ENCODE measurements around the gene UBE3D.

Gene UBE3D

GRCh38 chr6:83053678-83054077 lies 12.0 kb downstream of the UBE3D start:
- H3K4me3 ChIP-seq (ENCODE audit: low read depth, low read length): no peak overlapping the region
- TF ChIP-seq CTCF (IDR thresholded peaks at IDR 0.05; ENCODE audit: low read depth, low read length) (no peak), POLR2A (IDR thresholded peaks at IDR 0.05; ENCODE audit: extremely low read depth, insufficient read length) (no peak), MAX (IDR thresholded peaks at IDR 0.05; ENCODE audit: low read depth, low read length) (no peak), MYC (IDR thresholded peaks at IDR 0.05; ENCODE audit: low read depth, low read length) (no peak)
- no peak for DNase-seq (ENCODE audit: low read depth)

GRCh38 chr6:83051377-83052172 lies 14.1 kb downstream of the UBE3D start:
- DNase-seq (ENCODE audit: low read depth): no peak
- no peak overlapping the region for H3K4me3 ChIP-seq (ENCODE audit: low read depth, low read length)
- TF ChIP-seq MYC (IDR thresholded peaks at IDR 0.05; ENCODE audit: low read depth, low read length): no peak
- no peak for TF ChIP-seq POLR2A (IDR thresholded peaks at IDR 0.05; ENCODE audit: extremely low read depth, insufficient read length)
- TF ChIP-seq CTCF (IDR thresholded peaks at IDR 0.05; ENCODE audit: low read depth, low read length): no peak

- H3K4me3 ChIP-seq (ENCODE audit: low read depth, low read length): no peak overlapping the region
- TF ChIP-seq MYC (IDR thresholded peaks at IDR 0.05; ENCODE audit: low read depth, low read length): no peak
- no peak for TF ChIP-seq CTCF (IDR thresholded peaks at IDR 0.05; ENCODE audit: low read depth, low read length)
- TF ChIP-seq MAX (IDR thresholded peaks at IDR 0.05; ENCODE audit: low read depth, low read length): no peak
- no peak for TF ChIP-seq POLR2A (IDR thresholded peaks at IDR 0.05; ENCODE audit: extremely low read depth, insufficient read length)
- no peak for DNase-seq (ENCODE audit: low read depth)
These were observed 18.4 kb downstream of the UBE3D start for GRCh38 chr6:83047065-83047754.

GRCh38 chr6:83044091-83044768 lies 21.4 kb downstream of the UBE3D start:
- no peak overlapping the region for H3K4me3 ChIP-seq (ENCODE audit: low read depth, low read length)
- TF ChIP-seq MYC (IDR thresholded peaks at IDR 0.05; ENCODE audit: low read depth, low read length) (no peak), POLR2A (IDR thresholded peaks at IDR 0.05; ENCODE audit: extremely low read depth, insufficient read length) (no peak)
- DNase-seq (ENCODE audit: low read depth): no peak

GRCh38 chr6:83042467-83043053 lies 23.1 kb downstream of the UBE3D start:
- H3K4me3 ChIP-seq (ENCODE audit: low read depth, low read length): no peak overlapping the region
- no peak for DNase-seq (ENCODE audit: low read depth)
- TF ChIP-seq MYC (IDR thresholded peaks at IDR 0.05; ENCODE audit: low read depth, low read length): no peak

- DNase-seq (ENCODE audit: low read depth): no peak
- H3K4me3 ChIP-seq (ENCODE audit: low read depth, low read length): no peak overlapping the region
- TF ChIP-seq POLR2A (IDR thresholded peaks at IDR 0.05; ENCODE audit: extremely low read depth, insufficient read length) (no peak), MAX (IDR thresholded peaks at IDR 0.05; ENCODE audit: low read depth, low read length) (no peak), MYC (IDR thresholded peaks at IDR 0.05; ENCODE audit: low read depth, low read length) (no peak), CTCF (IDR thresholded peaks at IDR 0.05; ENCODE audit: low read depth, low read length) (no peak)
These were observed 27.4 kb downstream of the UBE3D start for GRCh38 chr6:83038246-83038645.
